ENCODE data around the gene MYBPH.

MYBPH gene

DNA sequence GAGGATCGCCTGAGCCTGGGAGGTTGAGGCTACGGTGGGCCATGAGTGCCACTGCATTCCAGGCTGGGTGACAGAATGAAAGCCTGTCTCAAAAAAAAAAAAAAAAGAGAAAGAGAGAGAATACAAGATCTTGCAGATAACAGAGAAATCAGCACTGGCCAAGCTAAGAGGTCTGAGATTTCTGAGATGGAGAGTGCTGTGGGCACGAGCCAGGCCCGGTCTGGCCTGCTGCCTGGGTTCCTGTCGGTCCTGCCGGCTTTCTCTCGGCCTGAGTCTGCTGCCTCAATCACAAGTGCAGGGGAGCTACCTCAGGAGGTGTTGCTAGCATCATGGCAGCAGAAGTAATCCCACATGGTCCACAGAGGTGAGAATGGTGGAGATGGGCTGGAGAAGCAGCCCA, 29.1 kb downstream of the MYBPH start:
- TF ChIP-seq ZFX (IDR thresholded peaks at IDR 0.05; ENCODE audit: borderline replicate concordance): no peak
- TF ChIP-seq, protein P1, sequence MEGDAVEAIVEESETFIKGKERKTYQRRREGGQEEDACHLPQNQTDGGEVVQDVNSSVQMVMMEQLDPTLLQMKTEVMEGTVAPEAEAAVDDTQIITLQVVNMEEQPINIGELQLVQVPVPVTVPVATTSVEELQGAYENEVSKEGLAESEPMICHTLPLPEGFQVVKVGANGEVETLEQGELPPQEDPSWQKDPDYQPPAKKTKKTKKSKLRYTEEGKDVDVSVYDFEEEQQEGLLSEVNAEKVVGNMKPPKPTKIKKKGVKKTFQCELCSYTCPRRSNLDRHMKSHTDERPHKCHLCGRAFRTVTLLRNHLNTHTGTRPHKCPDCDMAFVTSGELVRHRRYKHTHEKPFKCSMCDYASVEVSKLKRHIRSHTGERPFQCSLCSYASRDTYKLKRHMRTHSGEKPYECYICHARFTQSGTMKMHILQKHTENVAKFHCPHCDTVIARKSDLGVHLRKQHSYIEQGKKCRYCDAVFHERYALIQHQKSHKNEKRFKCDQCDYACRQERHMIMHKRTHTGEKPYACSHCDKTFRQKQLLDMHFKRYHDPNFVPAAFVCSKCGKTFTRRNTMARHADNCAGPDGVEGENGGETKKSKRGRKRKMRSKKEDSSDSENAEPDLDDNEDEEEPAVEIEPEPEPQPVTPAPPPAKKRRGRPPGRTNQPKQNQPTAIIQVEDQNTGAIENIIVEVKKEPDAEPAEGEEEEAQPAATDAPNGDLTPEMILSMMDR (IDR thresholded peaks at IDR 0.05): no peak
- H3K27ac ChIP-seq: no peak overlapping the region

DNA sequence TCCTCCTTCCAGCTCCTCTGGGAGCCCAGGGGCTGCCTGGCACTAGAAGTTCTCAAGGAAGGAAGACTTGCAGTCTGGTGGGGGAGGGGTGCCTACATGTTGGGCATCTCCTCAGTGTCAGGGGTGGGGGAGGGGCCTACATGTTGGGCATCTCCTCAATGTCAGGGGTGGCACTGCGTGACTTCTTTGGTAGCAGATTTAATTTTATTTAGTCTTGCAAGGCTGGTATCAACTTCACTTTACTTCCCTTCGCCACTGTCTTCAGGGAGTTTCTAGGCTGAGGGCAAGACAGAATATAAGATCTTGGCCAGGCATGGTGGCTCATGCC, 29.6 kb downstream of the MYBPH start:
- H3K27ac ChIP-seq: no peak overlapping the region
- TF ChIP-seq ZFX (IDR thresholded peaks at IDR 0.05; ENCODE audit: borderline replicate concordance): no peak
- TF ChIP-seq, protein P1 (IDR thresholded peaks at IDR 0.05): no peak

DNA sequence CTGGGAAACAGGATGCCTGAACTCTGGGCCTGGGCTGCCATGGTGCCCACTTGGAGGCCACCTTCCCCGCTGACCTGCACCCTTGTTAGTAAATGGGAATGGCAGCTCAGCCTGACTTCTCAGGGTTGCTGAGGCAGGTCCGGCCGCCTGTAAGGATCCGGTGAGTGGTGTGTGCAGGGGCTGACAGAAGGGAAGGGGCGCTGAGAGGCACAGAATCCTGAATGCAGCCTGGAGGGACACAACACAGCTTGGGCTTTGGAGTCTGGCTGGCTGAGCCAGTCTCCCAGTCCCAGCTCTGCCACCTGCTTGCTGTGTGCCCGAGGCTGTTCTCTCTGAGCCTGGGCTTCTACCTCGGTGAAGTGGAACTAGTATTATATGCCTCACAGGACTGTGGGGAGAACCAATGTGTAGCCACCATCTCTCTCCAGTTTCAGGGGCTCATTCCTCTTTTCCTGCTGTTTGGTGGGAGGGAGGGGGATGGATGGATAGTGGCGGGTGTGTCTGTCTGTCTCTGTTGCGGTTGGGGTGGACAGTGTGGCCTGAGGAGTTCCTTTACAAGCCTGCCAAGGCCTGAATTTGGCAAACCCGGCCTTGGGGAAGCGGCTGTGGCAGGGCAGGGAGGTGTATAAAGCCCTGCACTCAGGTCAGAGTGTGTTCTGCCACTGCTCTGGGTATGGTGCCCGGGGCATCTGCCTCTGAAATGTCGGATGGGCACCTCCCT, 30.1 kb downstream of the MYBPH start:
- H3K27ac ChIP-seq: no peak overlapping the region

DNA sequence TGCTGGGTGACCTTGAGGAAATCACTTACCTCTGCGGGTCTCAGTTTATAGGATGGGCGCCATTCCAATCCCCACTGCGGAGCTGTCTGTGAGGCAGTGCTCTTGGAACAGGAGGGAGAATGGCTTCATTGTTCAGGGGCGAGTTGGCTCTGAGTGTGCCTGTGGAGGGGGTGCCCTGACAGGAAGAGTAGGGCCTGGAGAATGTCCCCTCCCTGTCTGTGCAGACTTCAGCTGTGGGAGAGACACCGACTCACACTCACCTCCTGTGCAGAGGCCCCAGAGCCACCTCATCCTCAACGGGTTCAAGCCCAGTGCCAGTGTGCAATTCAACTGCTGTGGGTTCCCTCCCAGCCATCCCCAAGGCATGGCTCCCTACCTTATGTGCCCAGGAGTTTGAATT, 31.0 kb downstream of the MYBPH start:
- H3K27ac ChIP-seq: no peak overlapping the region
- TF ChIP-seq, protein P1 (IDR thresholded peaks at IDR 0.05): no peak
- TF ChIP-seq ZFX (IDR thresholded peaks at IDR 0.05; ENCODE audit: borderline replicate concordance): no peak

More for the DNA sequence above, 30.1 kb downstream of the MYBPH start:
- TF ChIP-seq, protein P1 (IDR thresholded peaks at IDR 0.05): no peak
- TF ChIP-seq ZFX (IDR thresholded peaks at IDR 0.05; ENCODE audit: borderline replicate concordance): no peak

DNA sequence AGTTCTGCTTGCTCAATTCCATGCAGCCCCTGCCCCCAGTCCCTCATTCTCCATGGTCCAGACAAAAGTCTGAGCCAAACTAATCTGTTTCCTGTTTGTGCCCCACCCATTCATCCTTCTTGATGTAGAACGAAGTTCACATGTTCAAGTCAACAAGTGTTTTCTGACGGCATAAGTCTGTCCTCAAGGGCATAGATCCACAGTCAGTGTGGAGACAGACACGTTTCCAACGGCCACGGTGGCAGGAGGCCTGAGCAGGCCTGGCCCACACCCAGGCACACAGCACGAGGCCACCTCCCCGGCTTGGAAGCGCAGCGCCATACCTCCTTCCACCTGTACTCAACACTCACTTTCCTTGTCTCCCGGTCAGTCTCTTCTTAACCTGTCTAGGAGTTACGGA, 32.0 kb downstream of the MYBPH start:
- no peak for TF ChIP-seq ZFX (IDR thresholded peaks at IDR 0.05; ENCODE audit: borderline replicate concordance)
- TF ChIP-seq, protein P1 (IDR thresholded peaks at IDR 0.05): no peak

DNA sequence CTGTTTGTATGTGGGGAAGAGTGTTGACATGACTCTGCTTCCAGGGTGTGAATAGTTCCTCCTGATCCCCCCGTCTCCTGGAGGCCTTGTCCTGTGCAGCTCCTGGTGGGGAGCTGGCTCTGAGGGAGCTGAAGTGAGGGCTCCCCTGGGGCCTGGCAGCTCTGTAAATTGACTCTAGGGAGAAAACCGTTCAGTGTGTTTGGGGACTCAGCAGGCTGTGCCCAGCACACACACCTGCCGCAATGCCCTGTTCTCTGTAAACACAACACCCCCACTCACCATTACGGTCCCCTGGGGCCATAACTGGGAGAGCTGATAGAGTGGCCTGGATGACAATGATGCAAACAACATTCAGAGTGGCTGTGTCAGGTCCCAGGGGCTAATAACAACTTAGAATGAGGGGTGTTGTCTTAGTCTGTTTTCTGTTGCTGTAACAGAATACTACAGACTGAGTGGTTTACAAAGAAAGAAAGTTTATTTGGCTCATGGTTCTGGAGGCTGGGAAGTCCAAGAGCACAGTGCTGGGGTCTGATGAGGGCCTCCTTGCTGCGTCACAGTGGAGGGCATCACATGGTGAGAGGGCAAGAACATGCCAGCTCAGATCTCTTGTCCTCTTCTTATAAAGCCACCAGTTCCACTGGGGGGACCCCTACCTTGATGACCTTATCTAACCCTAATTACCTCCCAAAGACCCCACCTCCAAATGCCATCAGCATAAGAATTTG, 32.8 kb downstream of the MYBPH start:
- H3K27ac ChIP-seq: no peak overlapping the region
- TF ChIP-seq, protein P1 (IDR thresholded peaks at IDR 0.05): no peak
- TF ChIP-seq ZFX (IDR thresholded peaks at IDR 0.05; ENCODE audit: borderline replicate concordance): no peak

More for the DNA sequence above, 32.0 kb downstream of the MYBPH start:
- no peak overlapping the region for H3K27ac ChIP-seq

DNA sequence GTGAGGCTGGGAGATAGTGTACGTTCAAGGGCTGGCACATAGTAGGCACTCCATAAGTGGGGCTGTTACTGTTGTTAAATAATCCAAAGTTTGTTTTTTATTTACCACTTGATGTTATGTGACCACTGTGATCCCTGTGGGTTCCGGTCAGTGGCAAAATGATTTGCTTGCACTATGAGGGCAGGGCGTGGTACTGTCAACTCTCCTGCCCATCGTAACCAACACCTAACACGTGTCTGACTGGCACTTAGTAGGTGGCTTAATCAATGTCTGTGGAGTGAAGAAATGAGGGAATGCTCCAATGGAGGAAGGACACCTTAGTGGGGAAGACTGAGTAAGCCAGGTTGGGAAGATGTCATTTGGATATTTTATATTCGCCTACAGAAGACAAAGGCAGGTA, 33.5 kb downstream of the MYBPH start:
- no peak overlapping the region for H3K27ac ChIP-seq
- TF ChIP-seq, protein P1 (IDR thresholded peaks at IDR 0.05): no peak
- TF ChIP-seq ZFX (IDR thresholded peaks at IDR 0.05; ENCODE audit: borderline replicate concordance): no peak
